IPS-11a (cell line): ENCODE data around the gene U2AF1L4.

Source experiments
- H3K4me3 ChIP-seq: one replicate; pipeline ENCODE4 v1.5.1; 2013; ENCODE audit warnings: low read depth, low read length, control low read depth

Gene U2AF1L4

GRCh38 chr19:35714601-35715354, 30.4 kb downstream of the U2AF1L4 start:
- H3K4me3 ChIP-seq = no peak overlapping the region

GRCh38 chr19:35713904-35714495, 31.2 kb downstream of the U2AF1L4 start:
- H3K4me3 ChIP-seq = no peak overlapping the region

DNA sequence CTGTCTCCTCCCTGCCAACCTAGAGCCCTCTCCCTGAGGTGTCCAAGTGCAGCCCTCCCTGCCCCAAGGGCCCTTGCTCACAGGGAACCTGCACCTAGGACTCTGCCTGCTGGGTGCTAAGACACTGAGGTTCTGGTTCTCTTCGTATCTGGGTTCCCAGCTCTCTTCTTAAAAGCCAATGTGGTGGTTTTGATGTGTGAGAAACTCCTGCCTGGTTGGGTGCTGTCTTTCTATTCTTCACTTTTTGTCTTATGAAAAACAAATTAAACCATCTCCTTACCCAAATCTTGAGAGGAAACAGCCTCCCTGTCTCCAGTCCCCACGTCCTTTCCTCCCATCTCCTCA, 31.7 kb downstream of the U2AF1L4 start:
- H3K4me3 ChIP-seq = no peak overlapping the region

DNA sequence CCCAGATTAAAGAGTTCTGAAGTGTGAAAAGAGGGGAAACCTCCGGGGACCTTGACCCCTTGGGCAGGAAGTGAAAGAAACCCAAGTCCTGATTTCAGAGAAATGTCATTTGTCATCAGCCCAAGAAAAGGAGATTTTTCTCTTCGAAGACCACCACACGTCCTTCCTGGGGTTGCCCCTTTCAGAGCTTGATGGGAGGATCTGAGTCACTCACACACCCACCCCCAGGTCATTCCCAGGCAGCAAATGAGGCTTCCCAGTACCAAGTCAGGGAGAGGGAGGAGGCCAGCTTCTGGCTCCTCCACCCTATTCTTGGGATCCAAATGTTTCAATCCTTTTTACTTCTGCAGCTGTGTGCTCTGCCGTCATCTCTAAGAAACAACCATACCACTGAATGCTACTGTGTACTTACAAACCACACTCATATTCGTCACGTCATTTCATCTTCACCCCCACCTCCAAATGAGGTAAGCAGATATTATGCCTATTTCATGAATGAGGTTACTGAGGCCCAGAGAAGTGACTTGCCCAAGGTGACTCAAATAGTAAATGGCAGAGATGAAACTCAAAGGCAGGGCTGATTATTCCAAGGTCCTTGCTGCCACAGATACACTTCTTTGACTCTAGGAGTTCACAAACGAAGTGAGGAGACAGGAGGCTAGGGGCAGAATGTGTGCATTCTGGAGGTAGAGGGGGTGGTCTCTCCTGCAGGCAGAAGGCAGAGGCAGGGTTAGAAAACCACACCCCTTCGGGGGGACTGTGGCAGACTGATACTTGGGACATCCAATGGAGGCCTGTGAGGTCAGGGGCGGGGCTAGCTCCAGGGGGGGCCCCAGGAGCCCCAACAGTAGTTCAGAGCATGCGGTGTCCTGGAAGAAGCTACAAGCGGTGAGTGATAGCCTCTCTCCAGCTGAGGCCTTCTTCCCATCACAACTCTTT, 32.4 kb downstream of the U2AF1L4 start:
- no peak overlapping the region for H3K4me3 ChIP-seq

GRCh38 chr19:35710784-35711723, 34.2 kb downstream of the U2AF1L4 start:
- no peak overlapping the region for H3K4me3 ChIP-seq

DNA sequence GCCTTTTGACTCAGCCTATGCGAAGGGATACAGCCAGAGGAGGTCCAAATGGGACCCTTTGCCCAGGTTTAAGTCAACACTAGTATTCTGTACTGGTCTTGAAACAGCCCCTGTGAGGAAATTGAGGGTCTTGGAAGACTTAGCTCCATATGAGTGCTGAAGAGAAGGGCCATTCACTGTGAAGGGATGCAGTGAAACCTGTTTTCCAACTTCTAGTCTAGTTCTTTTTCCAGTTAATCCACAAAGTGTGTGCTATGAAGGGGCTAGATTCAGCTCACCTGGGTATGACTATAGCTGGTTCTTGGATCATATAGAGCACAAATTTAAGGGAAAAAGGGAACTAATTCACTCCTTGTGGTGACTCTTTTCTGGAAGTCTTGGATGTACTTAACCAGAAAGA, 36.8 kb downstream of the U2AF1L4 start:
- no peak overlapping the region for H3K4me3 ChIP-seq

DNA sequence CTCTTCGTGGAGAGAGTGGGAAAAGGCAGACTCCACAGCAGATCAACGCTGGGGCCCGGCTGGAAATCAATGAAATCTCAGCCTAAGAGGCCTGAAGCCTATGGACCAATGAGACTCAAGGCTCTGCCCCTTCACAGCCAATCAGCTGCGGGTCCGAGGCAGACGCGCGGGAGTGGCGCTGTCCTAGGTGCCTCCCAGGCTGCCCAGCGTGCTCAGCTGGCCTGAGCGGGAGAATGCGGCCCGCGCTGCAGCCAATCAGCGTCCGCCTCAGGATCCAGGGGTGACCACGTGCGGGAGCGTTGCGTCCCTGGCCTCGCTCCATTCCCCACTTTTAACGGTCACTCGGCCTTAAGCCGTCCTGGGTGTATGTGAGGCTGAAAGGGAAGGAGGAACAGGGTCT, 41.0 kb downstream of the U2AF1L4 start, which contains the start of gene ZBTB32:
Gene ZBTB32, plus strand, starts transcription at position 341 of the 400 bp plus-strand sequence. CDS start 10,069 bp downstream, outside the sequence.
- H3K4me3 ChIP-seq = no peak within 1 kb of the TSS

GRCh38 chr19:35703343-35703742, 41.9 kb downstream of the U2AF1L4 start:
- H3K4me3 ChIP-seq = no peak overlapping the region

DNA sequence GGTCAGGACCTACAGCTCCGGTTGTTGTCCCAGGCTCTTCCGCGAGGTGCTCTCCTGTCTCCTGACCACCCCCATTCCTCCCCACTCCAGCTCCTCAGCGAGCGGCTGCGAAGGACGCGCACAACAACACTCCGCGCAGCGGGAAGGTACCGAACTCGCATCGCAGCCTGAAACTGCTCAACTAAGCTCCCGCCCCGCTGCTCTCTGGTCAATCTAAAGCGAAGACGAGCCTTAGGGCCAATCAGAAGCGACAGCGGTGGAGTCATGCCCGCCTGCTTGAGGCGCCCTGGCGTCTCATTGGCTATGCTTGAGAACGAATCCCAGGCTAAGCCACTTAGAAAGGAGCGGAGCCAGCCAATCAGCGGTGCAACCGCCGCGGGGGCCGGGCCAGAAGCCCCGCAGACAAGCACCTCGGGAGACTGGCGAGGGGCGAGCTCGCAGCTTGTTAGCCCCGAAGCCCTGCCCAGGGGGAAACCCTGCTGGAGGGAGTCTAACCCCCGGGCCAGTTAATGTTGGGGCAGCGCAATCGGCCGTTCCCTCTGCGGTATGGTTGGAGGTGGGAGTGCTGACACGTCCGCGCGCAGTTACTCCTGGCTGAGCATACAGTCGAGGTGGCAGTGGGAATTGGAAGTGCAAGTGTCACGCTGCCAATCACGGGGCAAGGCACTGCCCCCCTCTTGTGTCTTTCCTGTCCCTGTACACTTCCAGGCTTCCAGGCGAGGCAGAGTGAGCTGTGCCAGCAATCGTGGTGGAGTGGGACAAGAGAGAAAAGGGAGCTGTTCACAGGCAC, 42.8 kb downstream of the U2AF1L4 start:
- peak overlapping the region; percentile 60 for H3K4me3 ChIP-seq

DNA sequence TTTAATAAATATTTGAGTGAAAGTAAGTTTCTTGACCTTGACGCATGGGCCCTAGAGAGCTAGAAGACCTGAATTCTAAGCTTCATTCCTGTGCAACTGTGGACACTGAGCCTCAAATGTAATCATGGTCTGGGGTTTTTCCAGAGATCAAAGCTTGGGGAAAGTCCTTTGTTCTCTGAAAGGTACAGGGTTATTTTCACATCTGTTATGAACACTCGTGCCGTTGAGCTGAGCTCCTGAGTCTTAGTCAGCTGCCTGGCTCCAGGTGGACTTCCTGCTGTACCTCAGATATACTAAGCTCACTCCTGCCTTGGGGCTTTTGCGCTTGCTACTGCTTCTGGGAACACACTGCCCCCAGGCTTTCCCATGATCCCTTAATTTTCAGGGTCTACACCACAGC, 48.4 kb downstream of the U2AF1L4 start:
- H3K4me3 ChIP-seq = no peak overlapping the region

GRCh38 chr19:35695895-35696422, 49.3 kb downstream of the U2AF1L4 start:
- no peak overlapping the region for H3K4me3 ChIP-seq

DNA sequence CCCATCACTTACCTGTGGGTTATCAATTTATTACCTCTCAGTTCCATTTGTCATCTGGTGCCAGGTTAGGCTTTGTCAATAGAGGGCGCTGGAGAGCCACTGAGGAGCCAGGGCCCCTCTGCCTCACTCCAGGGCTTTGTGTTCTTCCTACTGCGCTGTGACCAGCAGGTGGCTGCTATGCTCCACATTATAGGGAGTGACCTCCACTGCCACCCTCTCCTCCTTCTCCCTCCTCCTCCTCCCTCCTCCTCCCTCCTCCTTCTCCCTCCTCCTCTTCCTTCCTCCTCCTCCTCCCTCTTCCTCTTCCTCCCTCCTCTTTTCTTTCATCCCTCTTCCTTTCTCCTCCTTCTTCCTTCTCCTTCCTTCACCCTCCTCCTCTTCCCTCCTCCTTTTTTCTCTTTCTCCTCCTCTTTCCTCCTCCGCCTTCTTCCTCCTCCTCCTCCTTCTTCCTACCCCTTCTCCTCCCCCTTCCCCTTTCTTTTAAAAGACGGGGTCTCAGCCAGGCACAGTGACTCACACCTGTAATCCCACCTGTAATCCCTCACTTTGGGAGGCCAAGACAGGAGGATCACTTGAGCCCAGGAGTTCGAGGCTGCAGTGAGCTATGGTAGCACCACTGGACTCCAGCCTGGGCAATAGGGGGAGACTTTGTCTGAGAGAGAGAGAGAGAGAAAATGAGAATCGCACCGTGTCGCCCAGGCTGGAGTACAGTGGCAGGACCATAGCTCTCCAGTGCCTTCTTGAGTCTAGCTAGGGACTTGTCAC, 51.2 kb downstream of the U2AF1L4 start:
- H3K4me3 ChIP-seq = no peak overlapping the region

DNA sequence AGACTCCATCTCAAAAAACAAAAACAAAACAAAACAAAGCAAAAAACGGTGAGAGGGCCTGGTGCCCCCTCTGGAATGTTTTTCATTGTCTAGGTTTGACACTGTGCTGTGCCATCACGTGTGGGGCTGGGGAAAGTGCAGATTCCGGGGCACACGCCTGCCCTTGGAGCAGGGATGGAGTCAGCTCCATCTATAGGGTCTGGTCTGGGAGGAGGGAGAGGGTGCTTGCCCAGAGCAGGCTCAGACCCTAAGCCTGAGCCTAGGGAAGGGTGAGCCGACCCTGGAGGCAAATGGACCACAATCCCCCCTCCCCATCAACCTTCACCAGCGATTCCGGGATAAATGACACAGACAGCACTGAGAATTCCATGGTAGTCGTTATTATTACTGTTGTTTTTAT, 51.8 kb downstream of the U2AF1L4 start:
- H3K4me3 ChIP-seq = no peak overlapping the region
